ENCODE data around the gene TMEM109.
"Not testable (repeated sequence)": the region's sequence is repeated elsewhere in the genome, so short reads cannot be mapped to it uniquely, and the experiment has no call there.

Gene TMEM109

DNA sequence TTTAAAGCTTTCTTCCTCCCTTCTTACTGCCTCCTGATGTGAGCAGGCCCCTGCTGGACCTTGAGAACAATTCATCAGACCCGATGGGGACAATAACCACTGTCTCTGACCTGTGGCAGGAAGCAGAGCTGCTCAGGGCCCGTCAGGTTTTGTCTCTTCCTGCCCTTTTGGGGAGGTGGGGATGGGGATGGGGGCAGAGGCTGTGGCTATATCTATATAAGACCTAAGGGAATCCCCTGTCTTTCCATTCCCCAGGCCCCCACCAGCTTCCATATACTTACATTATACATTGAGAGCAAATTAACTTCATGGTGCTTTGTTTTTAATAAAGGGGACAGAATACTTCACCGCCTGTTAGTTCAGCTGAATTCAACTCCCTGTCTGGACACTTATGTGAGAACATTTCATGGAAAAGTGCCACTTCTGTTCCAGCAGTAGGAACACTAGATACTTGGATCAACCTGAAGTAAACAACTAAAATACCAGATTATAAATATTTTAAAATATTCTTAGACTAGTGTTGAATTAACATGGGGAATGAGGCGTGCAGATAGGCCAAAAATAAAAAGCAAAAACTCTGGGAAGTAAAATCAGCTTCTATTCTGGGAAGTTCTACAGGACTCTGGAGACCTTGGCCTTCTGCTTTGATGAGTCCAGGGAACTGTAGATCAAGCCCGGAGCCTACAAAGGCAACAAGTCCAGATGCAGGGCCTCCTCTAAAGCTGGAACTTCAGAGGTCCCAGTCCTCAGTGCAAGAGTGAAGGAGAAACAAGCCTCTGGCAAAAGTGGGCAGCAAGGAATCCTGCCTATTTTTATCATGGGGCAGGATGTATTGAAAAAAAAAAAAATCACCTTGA lies 35.5 kb upstream of the TMEM109 start:
- DNase-seq, result no peak

DNA sequence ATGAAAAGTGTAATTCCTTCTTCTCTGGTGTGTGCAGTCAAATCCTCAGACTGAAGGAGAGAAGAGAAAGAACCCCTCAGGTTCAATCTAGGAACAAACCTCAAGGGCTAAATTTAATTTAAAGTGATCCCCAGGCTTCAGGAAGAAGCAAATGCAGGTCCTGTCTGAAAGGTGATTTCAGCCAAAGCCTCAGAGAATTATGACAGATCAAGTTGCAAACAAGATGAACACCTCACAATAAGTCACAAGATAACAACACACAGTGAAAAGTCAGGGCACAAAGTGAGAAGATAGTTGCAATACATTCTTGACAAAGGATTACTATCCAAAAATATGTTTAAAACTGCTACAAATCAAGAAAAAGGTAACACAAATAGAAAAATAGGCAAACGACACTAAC lies 34.9 kb upstream of the TMEM109 start:
- no peak for DNase-seq

DNA sequence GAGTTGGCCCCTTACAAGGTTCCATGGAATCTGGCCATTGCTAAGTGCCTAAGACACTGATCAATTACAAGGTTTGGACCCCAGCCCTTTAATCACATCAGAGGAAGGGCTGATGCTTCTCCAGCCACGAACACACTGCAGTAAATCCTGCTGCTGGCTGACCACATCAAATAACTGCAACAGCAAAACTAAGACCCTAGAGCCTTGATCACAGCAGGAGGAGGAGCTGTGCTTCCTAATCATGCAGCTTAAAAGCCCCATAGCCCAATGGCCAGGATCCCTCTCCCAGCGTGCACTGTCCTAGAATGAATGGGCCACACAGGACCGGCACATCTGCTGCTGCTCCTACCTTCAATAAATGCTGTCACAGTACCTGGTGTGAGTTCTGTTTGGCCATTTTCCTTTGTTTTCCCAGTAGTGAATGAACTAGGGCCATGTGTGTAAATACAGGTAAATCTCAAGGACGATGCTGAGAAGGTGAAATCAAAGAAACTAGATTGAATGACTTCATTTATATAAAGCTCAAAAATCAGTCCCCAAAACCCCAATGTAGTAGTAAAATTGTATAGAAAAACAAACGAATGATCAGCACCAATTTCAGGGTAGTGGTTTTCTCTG lies 33.9 kb upstream of the TMEM109 start:
- no peak for DNase-seq

DNA sequence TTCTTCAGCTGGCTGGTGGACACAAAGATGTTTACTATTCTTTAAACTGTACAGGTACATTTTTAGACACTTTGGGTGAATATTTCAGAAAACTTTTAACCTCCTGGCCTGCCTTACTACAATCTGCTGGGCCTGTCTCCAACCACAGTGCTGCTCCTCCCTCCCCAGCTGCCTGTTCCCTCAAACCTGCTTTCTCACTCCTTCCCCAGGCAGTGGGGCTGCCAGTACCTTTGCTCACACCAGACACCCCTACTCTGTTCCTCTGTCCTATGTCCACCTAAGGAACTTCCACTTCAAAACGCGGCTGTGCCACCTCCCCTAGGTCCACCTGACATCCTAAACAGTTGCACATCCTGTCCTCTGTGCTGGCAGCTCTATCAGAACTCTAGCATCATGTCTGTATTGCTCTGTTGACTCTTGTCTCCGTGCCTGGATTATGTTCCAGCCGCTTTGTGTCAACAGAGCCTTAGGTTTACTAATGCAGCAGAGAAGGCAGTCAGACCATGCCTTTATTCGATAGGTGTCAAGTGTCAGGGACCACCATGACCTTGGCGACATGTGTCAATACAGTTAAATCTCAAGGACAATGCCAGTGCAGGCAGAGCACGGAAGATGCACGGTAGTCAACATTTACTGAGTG lies 33.2 kb upstream of the TMEM109 start:
- no peak for DNase-seq

DNA sequence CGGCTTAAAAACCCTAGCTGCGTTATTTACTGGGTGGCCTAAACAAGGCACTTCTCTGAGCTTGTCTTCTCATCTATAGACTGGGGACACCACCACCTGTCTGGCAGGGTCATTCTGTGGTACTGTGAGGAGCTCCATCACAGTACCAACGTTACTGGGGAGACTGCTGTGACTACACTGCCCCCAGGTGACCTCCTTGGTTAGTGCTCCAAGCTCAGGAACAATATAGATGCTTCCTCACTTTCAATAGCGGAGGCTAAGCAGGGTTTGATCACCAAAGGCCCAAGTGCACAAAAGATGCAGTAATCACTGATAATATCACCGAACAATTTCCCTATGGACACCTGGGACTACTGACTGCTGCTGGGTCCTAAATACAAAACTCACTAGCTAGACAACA lies 26.4 kb upstream of the TMEM109 start:
- peak; percentile 30 for DNase-seq

DNA sequence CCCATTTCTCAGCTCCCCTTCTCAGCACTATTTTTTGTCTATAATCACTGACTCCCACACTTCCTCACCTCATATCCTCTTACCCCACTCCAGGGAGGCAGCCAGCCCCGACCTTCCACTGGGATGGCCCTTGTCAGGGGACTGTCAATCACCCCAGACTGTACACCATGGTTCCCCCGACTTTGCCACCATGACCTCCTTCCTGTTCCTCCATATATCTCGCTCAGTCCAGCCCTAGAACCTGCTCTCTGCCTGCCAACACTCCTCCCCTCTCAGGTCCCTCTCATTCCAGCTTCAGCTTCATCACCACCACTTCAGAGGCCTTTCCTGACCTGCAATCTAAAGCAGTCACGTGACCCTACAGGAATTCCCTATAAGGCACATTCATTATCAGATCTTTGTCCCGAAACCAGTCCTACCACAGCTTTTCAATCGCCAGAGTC lies 24.1 kb upstream of the TMEM109 start:
- no peak for DNase-seq

DNA sequence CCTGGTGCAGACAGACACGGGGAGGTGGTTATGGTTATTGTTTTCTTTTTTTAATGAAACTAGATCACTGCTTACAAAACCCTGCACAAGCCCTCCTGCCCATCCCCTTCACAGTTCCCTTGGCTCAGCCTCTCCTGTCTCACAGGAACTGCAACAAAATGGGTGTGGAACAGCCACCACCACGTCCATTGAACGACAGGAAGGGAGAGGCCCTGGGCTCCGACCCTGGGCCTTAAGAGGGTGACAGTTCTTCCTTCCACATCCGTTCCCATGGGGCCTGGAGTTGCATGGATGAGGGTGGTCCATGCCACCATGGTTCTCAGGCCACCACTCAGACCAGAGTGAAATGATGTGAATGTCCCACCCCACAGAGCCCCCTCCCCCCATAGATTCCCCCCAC lies 23.3 kb upstream of the TMEM109 start:
- DNase-seq, result no peak

DNA sequence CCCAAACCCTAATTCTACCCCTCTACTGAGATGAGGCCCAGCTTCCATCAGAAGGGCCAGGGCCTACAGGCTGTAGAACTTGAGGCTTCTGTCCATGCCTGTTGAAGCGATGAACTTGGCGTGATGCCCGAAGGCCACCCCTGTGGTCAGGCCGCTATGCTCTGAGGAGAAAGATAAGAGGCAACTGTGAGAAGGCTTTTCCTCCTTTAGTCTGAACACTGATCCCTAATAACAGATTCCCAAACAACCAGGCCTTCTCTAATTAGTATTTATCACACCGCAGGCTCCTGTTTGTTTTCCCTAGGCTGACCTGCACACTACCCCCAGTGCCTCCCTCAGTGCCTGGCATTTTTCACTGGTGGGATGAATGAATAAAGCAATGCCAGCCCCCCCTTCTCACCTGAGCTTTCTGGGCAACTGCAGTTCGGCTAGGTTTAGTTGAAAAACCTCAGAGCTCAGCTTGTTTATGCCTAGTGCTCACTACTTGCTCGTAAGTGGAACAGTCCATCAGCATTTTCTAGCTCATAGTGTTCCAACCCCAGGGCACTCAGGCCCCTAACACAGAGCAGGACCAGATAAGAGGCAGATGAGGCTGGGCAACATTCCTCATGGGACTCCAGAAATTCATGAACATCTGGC lies 22.7 kb upstream of the TMEM109 start:
- no peak for DNase-seq

DNA sequence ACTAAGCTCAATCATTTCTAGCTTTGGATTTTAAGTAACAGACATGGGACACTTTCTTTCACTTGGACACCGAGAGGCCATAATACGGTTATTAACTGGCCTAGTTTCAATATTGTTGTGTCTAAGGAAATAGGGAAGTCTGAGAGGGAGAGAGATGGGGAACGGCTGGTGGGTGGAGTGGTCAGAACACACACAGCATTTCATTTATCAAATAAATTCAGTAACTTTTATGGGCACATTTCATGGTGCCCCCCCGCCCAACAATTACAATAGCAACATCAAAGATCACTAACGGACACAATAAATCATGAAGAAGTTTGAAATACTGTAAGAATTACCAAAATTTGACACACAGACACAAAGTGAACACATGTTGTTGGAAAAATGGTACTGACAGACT lies 18.3 kb upstream of the TMEM109 start:
- no peak for DNase-seq

DNA sequence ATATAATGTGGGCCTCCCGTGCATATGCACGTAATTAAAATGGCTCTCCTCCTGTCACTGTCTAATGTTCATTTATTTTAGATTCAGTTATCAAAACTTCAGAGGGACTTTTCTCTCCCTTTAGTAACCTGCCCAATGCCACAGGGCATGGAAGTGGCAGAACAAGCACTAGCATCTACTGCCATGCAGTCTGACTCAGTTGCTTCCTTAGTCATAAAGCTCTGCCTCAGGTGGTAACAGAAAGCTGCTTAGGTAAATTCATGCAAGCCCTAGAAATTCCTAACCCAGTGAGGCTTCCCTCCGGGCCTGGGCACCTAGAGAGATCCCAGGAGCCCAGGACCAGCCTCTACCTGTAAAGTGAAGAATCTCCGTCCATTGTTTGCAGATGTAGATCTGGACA lies 16.5 kb upstream of the TMEM109 start:
- no peak for DNase-seq

DNA sequence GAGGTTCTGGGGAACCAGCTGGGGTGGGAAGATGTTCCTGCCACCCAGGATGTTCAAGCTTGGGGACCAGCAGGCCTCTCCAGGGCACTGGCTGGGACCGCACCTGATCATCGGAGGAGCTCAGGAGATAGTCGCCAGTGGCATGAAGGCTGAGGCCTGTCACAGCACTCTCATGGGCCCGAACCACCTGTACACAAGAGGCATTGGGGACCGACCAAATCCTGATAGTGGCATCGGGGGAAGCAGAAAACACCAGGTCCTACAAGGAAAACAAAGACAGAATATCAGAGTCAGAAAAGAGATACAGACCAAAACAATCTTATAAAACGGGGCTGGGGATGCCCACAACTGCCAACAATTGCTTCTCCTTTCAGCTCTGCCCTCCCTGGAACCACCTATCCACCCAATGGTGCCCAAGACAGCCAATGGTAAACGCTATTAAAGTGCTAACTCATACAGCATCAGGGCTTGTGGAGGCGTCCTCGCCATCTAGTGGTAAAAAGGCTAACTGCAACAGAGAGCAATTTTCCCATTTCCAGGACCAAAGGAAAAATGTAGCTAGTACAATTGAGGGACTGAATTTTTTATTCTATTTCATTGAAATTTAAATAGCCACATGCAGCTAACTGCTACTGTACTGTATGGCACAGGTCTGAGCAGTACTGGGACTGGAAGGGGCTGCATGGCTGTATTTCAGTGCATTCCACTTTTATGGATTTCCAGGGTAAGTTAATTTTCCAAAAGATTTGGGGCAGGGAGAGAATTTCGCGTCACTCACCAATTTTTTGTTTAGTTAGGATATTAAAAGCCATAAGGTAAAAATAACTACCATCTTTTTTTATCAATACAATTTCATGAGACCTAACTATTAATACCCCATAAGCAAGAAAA lies 14.7 kb upstream of the TMEM109 start:
- DNase-seq, result no peak

DNA sequence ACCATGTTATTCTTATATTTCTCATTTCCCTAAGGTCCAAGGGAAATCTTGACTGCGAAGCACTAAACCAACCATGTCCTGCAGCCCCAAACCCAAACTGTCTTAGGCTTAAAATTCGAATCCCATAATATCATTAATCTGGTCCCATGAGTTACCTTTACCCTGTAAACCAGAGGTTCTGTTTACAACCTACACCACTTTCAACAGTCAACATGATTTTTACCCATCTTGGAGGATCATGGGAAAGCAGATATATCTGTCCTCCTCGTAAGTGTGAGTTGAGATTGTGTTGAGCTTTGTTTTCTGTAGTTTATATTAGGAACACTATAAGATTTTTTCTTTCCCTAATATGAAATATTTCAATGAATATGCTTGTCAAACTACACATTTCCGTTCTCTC lies 14.0 kb upstream of the TMEM109 start:
- no peak for DNase-seq

DNA sequence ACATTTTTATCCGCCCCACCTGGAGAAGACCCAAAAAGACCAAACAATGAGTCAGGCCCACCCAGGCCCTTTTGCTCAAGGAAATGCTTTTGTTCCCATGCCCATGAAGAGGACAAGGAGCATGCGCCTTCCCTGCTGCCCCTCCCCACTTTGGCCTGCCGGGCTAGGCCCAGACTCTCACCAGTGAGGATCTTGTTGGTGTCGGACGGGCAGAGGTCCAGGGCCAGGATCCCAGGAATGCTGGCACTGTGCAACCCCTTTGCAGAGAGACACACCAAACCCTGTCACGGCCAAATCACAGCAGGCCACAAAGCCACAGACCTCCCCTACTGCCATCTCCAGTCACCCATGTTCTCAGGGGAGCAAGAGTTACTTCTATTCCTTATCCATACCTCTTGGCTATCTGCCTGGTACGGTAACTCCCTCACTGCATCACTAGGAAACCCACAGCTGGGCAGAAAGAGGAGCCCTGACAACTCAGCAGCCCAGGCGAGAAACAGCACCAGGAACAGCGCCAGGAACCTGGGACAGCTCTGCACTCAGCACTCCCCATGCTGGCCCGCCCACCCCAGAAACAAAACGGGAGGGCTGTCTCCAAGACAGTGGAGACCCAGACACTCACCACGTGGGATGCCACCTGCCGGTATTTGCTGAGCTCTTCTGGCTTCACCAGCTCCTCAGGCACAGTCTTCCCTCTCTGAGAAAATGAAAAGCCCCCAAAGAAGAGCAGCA lies 13.1 kb upstream of the TMEM109 start:
- DNase-seq, result no peak

DNA sequence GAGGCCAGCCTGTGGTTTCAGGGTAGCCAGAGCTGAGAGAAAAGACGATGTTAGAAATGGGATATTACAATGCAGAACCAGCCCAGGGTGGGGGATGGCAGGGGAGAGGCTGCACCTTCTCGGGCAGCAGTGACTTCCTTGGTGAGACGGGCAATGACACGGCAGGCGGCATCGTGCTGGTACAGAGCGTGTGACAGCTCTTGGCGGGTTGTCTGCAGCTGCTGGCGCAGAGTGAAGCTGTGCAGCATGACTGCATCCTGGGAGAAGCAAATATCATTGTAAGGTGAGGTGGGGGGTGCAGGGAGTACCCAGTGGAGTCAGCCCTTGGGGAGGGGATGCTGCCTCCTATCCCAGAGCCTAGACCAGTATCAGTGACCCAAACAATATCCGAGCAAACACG lies 11.3 kb upstream of the TMEM109 start:
- DNase-seq, result no peak

DNA sequence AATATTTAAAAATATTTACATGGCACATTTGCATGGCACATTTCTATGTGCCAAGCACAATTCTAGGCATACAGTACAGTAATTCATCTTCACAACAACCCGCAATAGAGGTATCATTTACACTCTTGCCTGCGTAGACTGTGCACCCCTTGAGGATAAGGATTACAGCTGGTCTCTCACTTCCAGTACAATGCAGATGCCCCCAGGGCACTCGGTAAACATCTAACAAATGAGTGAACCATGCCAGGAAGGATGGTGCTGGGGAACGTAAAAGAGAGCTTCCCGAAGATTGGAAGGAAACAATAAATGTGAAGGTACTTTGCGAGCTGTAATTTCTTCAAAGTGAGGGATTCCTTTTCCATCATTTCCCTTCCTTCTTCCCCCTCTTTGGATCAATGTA lies 8.9 kb upstream of the TMEM109 start:
- DNase-seq, result no peak

DNA sequence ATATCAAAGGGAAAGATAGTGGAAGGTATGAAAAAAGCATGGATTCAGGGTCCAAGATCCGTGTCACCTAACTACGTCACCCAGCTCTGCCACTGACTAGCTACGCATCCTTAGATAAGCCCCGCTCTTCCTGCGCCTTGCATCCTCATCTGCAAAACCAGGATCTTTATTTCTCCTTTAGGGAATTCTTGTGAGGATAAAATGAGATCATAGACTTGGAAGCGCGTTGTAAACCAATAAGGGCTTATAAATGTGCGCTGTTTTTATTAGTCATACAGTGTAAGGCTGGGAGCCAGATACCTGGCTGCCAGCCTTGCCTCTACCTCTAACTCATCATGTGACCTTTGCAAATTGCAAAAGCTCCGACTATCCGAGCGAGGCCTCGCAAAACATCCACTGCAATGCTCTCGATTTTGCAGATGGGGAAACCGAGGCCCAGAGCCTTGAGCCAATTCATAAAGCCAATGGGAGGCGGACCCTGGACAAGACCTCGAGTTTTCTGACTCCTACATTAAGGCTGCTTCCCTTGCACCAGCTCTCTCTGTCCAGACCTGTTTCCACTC lies 8.3 kb upstream of the TMEM109 start:
- no peak for DNase-seq

DNA sequence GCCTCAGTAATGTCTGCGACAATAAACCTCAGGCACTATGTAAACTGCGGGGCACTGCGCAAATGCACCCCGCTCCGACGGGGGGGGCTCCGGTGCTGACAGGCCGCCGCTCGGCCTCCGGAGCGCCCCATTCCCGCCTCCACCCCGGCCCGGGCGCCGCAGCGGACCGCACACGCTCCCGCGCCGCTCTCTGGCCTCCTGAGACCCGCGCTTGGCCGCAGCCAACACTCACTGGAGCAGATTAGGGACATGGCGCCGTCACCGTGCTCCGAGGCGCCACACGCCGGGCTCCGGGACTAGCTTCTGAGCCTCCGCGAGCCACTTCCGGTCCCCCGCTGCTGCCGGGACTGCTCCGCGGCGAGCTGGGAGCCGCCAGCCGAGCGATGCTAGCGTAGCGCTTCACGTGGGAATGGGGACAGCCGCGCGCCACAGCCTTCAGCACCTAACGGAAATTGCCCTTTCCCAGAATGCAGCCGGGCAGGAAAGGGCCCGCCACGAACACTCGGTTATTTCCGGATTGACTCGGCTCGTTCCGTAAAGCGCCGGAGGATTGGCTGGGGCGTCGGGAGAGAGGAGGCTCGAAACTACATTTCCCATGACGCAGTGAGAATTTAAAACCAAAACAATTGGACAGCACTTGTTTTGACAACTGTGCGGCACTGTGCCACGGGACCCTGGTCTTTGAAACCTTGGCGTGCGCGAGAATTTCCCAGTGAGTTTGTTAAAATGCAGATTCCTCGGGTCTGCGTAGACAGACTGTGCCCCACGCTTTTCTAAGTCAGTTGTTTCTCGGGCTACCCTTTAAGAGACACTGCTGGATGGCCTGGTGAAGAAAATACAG lies 7.6 kb upstream of the TMEM109 start, which contains the start of gene PRPF19:
Gene PRPF19 (minus strand): TSS at position 454 of the 841 bp plus-strand sequence. CDS start 203 bp downstream, at position 251.
- peak; percentile 97 for DNase-seq

DNA sequence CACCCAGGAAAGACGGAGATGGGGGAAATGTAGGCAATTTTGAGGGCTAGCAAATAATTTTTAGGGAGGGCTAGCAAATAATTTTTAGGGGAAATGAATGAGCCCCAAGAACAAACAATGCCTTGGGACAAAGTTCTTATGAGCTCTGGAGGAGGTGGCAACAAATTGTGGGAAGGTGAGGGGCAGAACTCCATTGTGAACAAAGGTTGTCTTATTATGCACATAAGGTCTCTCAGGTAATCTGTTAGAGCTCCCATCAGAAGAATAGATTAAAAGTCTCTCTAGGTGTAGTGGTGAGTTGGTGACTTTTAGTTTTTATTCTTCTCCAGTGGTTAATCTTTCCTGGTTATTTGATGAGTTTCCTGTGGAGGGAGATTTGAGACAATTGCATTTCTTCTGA lies 5.2 kb upstream of the TMEM109 start:
- DNase-seq, result no peak

DNA sequence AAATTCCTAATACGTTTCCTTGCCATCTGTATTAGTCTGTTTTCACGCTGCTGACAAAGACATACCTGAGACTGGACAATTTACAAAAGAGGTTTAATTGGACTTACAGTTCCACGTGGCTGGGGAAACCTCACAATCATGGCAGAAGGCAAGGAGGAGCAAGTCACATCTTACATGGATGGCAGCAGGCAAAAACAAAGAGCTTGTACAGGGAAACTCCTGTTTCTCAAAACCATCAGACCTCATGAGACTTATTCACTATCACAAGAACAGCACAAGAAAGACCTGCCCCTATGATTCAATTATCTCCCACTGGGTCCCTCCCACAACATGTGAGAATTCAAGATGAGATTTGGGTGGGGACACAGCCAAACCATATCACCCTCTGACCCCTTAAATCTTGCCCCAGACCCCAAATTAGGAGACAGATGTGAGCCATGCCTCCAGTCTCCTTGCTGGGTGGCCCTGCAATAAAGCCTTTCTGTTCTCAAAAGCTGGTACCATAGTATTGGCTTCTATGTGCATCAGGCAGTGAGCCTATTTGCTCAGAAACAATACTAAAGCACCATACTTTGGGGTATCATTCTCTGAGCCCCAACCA lies 4.2 kb upstream of the TMEM109 start:
- not testable (repeated sequence) for DNase-seq

DNA sequence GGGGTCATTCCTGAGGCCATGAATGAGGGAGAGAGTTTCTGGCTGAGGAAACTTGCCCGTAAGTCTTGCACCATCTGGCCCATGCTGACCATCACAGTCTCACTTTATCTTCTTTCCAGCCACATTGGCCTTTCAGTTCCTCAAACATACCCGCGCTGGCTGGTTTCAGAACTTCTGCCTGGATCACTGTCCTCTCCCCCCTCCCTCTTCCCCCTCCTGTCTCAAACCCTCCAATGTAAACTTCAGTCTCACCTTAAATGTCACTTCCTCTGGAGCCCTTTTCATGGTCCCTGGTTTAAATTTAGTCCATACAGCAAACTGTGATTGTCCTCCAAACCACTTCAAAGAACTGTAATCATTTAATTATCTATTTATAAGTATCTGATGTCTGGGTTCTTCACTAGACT lies 3.7 kb upstream of the TMEM109 start:
- no peak for DNase-seq
